ENCODE measurements around the gene VPS13D. TPM values are rescaled to one million over a fixed set of nuclear protein-coding genes. Genes with fewer than 3 reads are reported as not detected.

Gene VPS13D
- total RNA-seq, 4 donors from 2014 or later, result 77.5 to 142 (median 94.4) TPM

DNA sequence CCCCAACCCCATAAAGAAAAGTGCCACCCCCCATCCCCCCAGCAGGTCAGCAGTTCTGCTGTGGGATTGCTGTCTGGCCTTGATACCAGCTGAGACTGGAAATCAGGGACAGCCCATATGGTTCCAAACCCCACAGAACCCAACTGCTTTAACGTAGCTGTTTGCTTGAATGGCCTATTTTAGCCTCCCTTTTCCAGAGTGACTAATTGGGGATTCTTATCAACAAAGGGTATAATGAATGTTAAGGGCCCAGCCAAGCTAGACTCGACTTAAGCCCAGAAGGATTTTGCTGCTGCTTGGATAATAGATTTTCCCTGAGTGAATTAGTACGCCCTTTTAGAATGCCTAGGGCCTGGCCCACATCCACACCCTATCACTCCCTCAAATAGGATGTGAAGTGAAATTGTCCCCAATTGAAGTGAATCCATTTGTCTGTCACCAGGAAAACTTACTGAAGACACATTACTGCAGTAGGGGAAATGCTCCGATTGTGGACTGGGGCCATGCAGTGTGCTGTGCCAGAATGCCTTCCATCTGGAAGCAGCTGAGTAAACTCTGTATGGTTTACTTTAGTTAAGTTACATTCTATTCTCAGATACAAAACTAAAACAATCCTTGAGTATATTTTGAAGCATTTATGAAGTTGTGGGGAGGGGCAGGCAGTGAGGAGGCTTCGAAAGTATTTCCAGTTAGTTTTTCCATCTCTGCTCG is 231.2 kb downstream of the VPS13D start:
- TF ChIP-seq, protein P1, sequence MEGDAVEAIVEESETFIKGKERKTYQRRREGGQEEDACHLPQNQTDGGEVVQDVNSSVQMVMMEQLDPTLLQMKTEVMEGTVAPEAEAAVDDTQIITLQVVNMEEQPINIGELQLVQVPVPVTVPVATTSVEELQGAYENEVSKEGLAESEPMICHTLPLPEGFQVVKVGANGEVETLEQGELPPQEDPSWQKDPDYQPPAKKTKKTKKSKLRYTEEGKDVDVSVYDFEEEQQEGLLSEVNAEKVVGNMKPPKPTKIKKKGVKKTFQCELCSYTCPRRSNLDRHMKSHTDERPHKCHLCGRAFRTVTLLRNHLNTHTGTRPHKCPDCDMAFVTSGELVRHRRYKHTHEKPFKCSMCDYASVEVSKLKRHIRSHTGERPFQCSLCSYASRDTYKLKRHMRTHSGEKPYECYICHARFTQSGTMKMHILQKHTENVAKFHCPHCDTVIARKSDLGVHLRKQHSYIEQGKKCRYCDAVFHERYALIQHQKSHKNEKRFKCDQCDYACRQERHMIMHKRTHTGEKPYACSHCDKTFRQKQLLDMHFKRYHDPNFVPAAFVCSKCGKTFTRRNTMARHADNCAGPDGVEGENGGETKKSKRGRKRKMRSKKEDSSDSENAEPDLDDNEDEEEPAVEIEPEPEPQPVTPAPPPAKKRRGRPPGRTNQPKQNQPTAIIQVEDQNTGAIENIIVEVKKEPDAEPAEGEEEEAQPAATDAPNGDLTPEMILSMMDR (IDR thresholded peaks at IDR 0.05; ENCODE audit: low read depth), result no peak

DNA sequence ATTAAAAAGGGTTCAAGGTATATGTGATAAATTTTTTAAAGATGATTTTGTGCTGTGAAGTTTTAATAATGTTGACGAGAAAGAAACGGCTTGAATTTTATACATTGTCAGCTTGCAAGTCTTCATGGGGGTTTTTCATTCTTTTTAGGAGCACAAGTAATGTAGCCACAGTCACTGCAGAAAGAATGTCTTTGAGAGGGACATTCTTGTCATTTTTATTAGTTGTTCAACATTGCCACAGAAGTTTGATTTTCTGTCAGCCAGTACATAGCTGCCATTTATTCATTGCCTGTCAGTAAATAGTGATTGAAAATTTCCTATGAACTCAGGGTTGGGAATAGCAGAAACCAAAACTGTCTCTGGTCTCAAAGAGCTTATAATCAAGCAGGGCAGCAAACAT is 231.9 kb downstream of the VPS13D start:
- TF ChIP-seq, protein P1 (IDR thresholded peaks at IDR 0.05; ENCODE audit: low read depth), result no peak

DNA sequence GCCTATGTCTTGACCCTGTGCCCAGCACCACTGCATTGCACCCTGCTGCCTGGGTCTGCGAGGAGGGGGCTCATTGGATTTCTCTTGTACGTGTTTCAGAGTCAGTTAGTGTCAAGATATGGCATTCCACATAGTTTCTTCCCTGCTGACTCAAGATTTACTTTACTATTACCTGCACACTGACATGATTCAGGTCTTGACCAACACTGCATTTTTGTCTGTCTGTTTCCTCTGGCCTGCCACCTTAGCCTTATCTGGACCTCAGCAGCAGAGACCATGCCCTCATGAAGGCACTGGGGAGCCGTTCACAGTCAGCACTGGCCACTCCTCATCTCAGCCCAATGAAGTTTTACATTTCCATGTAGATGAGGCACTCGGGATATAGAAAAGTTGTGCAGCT is 232.8 kb downstream of the VPS13D start:
- TF ChIP-seq, protein P1 (IDR thresholded peaks at IDR 0.05; ENCODE audit: low read depth), result no peak

DNA sequence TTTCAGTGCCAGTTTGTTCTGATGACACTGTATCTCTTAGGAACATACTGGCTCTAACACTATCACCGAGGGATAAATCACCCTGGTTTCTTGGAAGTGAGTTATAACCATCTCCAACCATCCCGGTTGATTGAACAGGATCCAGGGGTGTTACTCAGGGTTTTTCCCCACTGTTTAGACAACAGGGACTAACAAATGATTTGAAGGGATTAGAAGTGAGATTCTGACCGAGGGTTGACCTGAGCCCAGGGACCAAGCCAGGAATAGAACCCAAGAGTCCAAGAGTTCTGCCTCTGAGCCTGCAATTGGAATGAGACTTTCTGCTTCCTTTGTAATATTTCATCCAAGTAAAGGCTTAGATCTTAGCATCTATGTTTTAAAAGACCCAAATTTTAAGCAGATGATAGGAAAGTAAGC is 234.2 kb downstream of the VPS13D start:
- TF ChIP-seq, protein P1 (IDR thresholded peaks at IDR 0.05; ENCODE audit: low read depth), result no peak

DNA sequence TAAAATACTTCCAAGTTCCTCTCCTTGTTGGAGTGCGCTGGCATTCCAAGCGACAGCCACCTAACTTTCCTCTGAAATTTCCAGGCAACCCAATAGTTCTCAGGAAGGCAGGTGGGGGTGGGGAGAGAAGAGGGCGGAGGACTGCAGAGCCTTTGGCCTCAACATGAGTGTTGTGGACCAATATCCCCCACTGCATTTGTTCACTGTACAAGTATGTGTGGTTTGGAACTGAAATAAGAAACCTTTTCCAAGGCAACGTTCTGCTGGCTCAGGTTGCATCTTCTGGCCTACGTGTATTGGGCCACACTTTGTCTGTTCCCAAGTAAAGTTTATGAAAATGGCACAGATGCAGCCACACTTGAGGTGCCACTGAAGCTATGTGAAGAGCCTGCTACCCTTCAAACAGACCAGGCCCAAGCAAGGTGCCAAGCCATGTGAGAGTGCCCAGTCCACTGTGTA is 234.8 kb downstream of the VPS13D start:
- TF ChIP-seq, protein P1 (IDR thresholded peaks at IDR 0.05; ENCODE audit: low read depth), result no peak

DNA sequence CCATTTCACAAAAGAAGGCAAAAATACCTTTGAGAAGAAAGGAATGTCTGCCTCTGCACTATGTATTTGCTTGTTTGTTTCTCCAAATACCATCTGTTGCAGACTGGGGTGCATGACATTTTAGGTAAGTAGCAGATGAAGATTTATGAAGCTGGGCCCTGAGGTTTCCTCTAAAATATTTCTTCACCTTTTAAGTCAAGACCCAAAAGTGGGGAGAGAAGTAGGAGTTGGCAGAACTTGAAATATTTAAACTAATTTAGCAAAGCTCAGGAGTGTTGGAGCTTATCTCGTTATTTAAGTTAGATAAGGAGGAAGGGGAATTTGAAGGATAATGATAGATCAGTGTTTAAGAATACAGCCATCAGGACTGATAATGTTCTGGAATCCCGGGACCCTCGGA is 235.3 kb downstream of the VPS13D start:
- TF ChIP-seq, protein P1 (IDR thresholded peaks at IDR 0.05; ENCODE audit: low read depth), result no peak

DNA sequence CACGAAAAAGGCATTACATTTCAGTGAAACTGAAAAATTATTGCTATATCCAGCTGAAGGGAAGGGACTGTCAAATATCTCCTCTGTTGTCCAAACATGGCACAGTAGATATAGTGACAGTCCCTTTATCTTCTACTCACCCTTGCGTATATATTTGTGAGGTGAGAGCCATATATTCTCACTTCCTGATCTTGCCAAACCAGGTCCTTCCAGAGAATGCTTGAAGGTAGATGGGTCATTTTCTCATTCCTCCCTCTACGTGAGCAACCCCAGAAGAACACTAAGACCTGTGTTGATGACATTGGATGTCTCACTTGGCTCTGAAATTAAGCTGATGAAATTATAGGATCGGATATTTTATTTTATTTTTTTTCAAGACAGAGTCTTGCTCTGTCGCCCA is 237.0 kb downstream of the VPS13D start:
- TF ChIP-seq, protein P1 (IDR thresholded peaks at IDR 0.05; ENCODE audit: low read depth), result no peak

Measured in subcutaneous adipose tissue (tissue), 4 donors.